Tongue (tissue), 2 donors: ENCODE results near the gene AFAP1. TPM values are rescaled to one million over a fixed set of nuclear protein-coding genes. Genes with fewer than 3 reads are reported as not detected.

Experiments used
- DNase-seq: peaks from one replicate; pipeline ENCODE4 v3.0.0-alpha.2; 2015
- total RNA-seq: library from RNA; depleted of rRNA; stranded (reverse); fragments of >200 nt; gene quantifications from one replicate; pipeline ENCODE4 v1.2.3, GENCODE V29; 2014

AFAP1 gene
- total RNA-seq, 1 donor from 2014 or later = 36.4 TPM

GRCh38 chr4:7802093-7802726 is 137.5 kb downstream of the AFAP1 start:
- DNase-seq = peak; percentile 94

DNA sequence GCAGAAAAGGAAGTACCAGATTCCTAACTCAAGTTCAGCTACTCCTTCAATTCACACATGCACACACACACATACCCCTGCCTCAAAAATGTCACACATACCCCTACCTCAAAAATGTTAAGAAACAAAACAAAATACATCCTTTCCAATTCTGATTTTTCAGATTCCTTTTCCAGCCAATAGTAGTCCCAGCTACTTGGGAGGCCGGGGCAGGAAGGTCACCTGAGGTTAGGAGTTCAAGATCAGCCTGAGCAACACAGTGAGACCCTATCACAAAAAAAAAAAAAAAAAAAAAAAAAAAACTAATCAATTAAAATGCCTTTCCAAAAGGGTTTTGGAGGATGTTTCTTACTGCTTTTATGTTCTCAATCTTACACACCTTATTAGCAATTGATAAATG is 138.0 kb downstream of the AFAP1 start:
- DNase-seq = no peak

GRCh38 chr4:7801001-7801400 is 138.7 kb downstream of the AFAP1 start:
- DNase-seq = no peak

DNA sequence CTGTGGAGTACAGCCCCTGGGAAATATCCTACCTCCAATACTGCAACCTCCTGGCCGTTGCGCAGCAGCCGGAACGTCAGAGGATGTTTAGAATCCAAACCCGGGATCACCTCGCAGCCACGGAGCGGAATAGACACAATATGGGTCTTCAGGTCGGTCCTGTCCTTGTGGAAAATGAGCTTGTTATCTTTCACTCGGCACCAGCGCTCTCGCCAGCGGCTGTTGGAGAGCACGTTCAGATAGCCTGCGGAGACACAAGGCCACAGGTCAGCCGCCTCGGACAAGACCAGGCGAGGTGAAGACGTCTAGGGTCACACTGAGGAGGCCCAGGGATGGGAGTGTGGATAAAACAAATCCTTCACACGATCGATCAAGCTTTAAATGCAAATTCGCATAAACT is 139.3 kb downstream of the AFAP1 start:
- no peak for DNase-seq

GRCh38 chr4:7799736-7800135 is 139.9 kb downstream of the AFAP1 start:
- peak; percentile 23 for DNase-seq

- DNase-seq = no peak
These were observed 140.4 kb downstream of the AFAP1 start for GRCh38 chr4:7799306-7799705.

GRCh38 chr4:7798178-7798995 is 141.3 kb downstream of the AFAP1 start:
- no peak for DNase-seq

DNA sequence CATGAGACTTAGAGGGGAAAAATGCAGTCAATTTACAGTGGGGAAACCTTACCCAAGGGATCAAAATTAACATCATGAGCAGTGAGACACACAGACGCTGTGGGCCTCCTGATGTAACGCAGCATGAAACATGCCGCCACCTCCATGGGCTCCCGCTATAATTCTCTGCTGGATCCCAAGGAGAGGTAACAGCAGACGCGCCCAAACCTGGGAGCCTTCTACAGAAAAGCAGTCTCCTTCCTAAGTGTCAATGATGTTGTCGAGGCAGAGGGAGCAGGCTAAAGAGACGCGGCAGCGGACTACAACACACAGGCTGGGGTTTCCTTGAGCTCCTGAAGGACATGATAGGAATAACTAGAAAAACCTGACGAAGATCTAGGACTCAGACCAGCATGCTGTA is 142.3 kb downstream of the AFAP1 start:
- no peak for DNase-seq

- no peak for DNase-seq
These were observed 143.7 kb downstream of the AFAP1 start for GRCh38 chr4:7795983-7796382.

- no peak for DNase-seq
These were observed 146.5 kb downstream of the AFAP1 start for GRCh38 chr4:7793186-7793585.

GRCh38 chr4:7792616-7793015 is 147.0 kb downstream of the AFAP1 start:
- no peak for DNase-seq

DNA sequence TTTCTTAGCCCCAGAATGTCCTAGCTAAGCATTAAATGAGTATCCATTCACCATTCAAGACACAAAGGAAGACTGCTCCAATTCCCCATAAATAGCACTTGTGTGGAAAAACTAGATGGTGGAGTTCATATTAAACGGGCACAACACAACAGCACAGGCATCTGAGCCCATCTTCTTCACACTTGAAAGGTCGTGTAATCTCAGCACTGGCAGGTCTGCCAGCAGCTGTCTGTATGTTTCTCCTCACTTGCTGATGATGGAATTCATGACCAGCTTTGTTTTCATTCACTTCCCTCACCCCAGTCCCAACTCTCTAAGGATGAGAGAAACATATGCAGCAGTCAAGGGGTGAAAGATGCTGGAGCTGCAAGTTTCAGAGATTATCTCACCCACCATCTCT is 148.7 kb downstream of the AFAP1 start:
- DNase-seq = peak; percentile 40

DNA sequence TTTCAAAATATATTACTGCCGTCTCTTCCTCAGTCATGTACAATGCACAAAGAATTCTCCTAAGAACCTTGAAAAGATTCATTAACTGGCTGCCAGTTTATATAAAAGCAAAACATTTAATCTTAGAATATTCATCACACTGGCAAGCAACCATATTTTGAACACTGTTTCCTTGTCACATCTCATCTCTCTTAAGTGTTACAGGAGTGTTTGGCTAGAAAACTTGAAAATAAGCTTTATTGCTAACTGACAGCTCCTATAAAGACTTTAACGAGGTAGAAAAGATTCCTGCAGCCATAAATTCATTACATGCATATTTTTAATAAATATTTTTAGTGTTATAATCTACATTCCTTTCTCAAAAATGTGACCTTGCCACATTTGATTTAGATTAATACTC is 149.6 kb downstream of the AFAP1 start:
- no peak for DNase-seq

DNA sequence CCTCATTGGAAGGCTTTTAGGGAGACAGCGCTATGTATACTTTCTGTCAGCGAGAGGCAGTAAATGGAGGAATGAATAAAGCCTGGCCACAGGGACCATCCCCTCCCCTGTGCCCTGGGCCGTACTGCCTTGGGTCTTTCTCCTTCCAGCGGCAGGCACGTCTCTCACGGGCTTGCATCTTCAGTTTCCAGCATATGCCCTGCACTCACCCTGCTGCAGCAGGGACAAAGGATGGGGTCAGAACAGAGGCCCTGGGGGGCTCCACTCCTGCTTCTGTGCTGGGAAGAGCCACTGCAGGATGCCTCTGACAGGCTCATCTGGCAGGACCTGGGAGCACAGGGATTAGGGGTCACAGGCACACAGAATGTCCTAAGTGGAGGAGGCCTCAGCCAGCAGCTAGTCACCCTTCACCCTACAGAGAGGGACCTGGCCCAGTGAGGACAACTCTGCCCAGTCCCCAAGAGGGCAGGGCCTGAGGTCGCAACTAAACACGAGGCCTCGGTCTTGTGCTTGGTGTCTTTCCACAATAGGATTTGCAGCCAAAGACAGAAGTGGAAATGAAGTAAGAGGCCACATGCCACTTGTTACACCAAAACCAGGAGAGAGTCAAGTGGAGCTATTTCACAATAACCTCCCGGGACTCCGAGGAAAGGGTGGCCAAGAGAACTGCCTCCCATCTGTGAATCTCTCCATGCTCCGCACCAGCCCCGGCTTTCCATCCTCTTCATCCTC is 150.8 kb downstream of the AFAP1 start:
- DNase-seq = no peak

DNA sequence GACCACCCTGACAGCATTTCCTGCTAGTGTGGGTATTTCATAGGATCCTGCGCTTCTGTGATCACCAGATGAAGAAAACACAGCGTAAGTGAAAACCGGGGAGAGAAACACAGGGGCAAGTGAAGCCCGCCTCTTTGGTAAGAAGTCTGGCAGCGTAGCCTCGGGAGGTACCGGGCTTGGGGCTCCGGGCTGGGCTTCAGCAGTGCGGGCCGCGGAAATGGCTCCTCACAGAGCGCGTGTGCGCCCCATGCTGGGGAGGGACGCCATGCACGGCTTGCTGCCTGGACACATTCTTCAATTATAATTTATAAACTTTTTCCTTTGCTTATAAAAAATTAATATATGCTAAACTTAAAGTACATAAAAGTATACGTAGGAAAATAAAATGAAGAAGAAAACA is 151.5 kb downstream of the AFAP1 start:
- DNase-seq = no peak

DNA sequence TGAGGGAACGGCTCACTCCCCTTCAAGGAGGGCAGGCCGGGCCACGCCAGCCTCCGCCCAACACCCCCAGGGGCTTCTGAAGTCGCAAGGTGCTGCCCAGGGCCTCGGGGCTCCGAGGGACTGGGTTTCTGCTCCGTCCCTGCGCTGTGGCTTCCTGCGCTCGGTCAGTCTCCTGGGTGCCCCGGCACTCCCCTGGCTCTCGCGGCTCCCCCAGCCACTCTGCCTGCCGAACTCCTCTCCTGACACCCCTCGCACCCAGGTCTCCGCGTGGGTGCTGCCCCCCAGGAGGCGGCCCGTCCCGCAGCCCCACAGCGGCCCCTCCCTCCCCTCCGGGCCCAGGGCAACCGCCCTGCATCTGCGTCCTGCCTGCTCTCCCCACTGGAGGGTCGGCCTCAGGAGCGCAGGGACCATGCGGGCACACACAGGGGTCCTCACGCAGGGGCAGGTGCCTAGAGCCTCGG is 151.9 kb downstream of the AFAP1 start:
- no peak for DNase-seq

DNA sequence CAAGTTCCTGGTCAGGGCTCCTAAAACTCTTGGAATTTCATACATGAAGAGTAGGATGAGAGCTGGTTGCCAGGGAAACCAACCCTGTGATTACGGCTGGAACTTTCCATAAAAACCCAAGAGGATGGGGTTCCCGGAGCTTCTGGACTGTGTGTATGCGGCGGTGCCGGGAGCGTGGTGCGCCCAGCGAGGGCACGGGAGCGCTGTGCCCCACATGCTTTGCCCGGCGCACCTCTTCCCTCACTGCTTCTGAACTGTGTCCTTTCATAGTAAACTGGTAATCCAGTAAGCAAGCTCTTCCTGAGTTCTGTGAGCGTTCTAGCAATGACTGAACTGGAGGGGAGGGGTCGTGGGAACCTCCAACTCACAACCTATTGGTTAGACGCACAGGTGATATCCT is 152.6 kb downstream of the AFAP1 start:
- DNase-seq = no peak

- no peak for DNase-seq
These were observed 153.1 kb downstream of the AFAP1 start for GRCh38 chr4:7786517-7786916.

DNA sequence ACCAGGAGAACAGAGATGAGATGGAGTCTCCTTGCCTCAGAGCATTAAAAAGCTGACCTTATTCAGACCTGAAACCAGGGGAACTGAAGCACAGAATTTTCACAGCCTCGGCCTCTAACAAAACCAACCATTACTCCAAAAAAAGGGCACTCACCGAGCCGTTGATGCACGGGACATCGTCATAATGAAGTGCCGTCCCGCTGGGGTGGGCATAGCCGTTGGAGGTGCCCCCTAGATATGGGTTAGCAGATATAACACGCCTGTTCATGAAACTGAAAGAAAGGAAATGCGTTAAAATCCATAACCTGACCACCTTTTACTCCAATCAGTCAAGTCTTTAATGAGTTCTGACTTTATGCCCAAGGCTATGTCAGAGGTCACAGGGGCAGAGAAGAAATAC is 153.6 kb downstream of the AFAP1 start:
- no peak for DNase-seq

GRCh38 chr4:7785017-7785416 is 154.6 kb downstream of the AFAP1 start:
- no peak for DNase-seq

DNA sequence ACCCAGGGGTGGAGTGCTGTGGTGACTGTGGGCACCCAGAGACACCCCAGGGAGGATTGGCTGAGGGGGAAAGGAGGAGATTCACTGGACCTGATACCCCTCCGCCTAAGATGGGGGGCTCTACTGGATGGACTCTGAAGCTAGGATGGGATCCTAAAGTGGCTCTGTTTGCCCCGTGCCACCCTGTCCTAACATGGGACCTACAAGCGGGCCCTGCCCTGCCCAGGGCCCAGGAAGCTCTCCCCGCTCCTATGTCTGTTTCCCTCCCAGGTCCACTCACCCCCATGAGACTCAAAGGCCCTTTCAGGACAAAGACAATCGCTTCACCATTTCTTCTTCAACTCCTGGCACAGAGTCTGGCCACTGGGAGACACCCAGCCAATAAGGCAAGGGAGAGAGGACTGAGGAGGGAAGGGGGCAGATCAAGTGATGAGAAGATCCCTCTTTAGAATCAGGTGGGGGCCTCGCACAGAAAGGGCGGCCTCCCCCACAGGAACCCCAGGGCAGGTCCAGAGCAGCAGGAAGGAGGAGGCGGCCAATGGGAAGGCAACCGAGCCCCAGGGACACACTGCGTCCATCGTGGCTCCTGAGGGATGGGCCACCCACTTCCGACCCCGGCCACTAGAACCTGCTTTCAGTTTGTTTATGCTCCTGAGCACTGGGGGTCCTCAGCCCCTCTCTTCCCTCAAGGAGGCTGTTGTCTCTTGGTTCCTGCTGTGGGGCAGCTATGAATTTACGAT is 155.4 kb downstream of the AFAP1 start:
- DNase-seq = no peak

GRCh38 chr4:7783541-7783940 is 156.1 kb downstream of the AFAP1 start:
- DNase-seq = no peak

- no peak for DNase-seq
These were observed 156.9 kb downstream of the AFAP1 start for GRCh38 chr4:7782783-7783182.
